Adrenal gland (tissue), 5 donors: Measurements from ENCODE around the gene SLC18A2.

Source experiments
- CTCF ChIP-seq, 6 experiments: fragments of 450-650 bp in 4 of 6; fragments of 200-600 bp in 2 of 6; sonication (generic) in 1 of 6; IDR thresholded peaks; 1 replicate in 5 of 6; 2 replicates in 1 of 6; pipeline versions ENCODE4 v1.5.1 to v1.8.0; 2016 to 2021; ENCODE audit warnings: antibody characterized with exemption in 6 of 6, mild to moderate bottlenecking in 2 of 6, moderate library complexity in 1 of 6
- POLR2A ChIP-seq, 2 donors: fragments of 450-650 bp; IDR thresholded peaks; one replicate each; pipeline ENCODE4 v1.6.1; 2017; ENCODE audit warnings: antibody characterized with exemption in 2 of 2, mild to moderate bottlenecking in 2 of 2, moderate library complexity in 1 of 2
- donor health status: DM: no; HTN: no; CAD: no.

GRCh38 chr10:117254338-117254737 is 13.4 kb downstream of the SLC18A2 start:
- TF ChIP-seq CTCF (IDR thresholded peaks at IDR 0.05), result no peak
- no peak for TF ChIP-seq POLR2A (IDR thresholded peaks at IDR 0.05)
